Keratinocyte (primary cell): ENCODE results near the gene C11orf68. TPM values are rescaled to one million over a fixed set of nuclear protein-coding genes. Genes with fewer than 3 reads are reported as not detected.
"Not testable (repeated sequence)": the region's sequence is repeated elsewhere in the genome, so short reads cannot be mapped to it uniquely, and the experiment has no call there.

Source experiments
- DNase-seq: peaks from one replicate; pipeline ENCODE4 v3.0.0-alpha.2; 2011; ENCODE audit warnings: low read depth, missing footprints, low spot score
- FAIRE-seq: peaks from 2 replicates; lab custom pipeline; 2011; peaks lifted over from hg19 to GRCh38; lab: Jason Lieb, UNC
- H2AFZ ChIP-seq: 2 replicates; pipeline ENCODE4 v1.6.0; 2012; ENCODE audit warnings: low read length, control low read depth, inconsistent platforms; ENCODE audit not compliant: control insufficient read depth
- H3K27ac ChIP-seq: 2 replicates; pipeline ENCODE4 v1.5.1; 2011; ENCODE audit warnings: low read length; ENCODE audit not compliant: control insufficient read depth, insufficient read depth
- H3K27me3 ChIP-seq: 3 replicates; pipeline ENCODE4 v1.6.0; 2011; ENCODE audit warnings: low read length; ENCODE audit not compliant: control insufficient read depth, insufficient read depth; ENCODE audit errors: extremely low read depth
- H3K36me3 ChIP-seq, 2 experiments: 2 replicates in 1 of 2; 3 replicates in 1 of 2; pipeline ENCODE4 v1.5.1; 2011; ENCODE audit warnings: low read length in 2 of 2, mild to moderate bottlenecking in 1 of 2; ENCODE audit not compliant: control insufficient read depth in 2 of 2, insufficient read depth in 2 of 2; ENCODE audit errors: extremely low read depth in 1 of 2
- H3K4me1 ChIP-seq: 3 replicates; pipeline ENCODE4 v1.5.1; 2011; ENCODE audit warnings: low read length; ENCODE audit not compliant: control insufficient read depth, insufficient read depth; ENCODE audit errors: extremely low read depth
- H3K4me2 ChIP-seq: 3 replicates; pipeline ENCODE4 v1.6.0; 2011; ENCODE audit warnings: low read depth, low read length; ENCODE audit not compliant: control insufficient read depth, insufficient read depth; ENCODE audit errors: extremely low read depth
- H3K4me3 ChIP-seq, 3 experiments: fragments of 200-600 bp in 1 of 3; sonication (generic) in 1 of 3; 2 replicates in 2 of 3; 3 replicates in 1 of 3; pipeline ENCODE4 v1.5.1; 2011 to 2016; ENCODE audit warnings: low read length in 3 of 3, mild to moderate bottlenecking in 3 of 3, control low read depth in 2 of 3, inconsistent platforms in 1 of 3, low read depth in 1 of 3, mixed read lengths in 1 of 3, mixed run types in 1 of 3, moderate library complexity in 1 of 3; ENCODE audit not compliant: control insufficient read depth in 2 of 3, insufficient read depth in 2 of 3; ENCODE audit errors: extremely low read depth in 1 of 3
- H3K79me2 ChIP-seq: 2 replicates; pipeline ENCODE4 v1.6.0; 2012; ENCODE audit warnings: low read length; ENCODE audit not compliant: control insufficient read depth, insufficient read depth
- H3K9ac ChIP-seq: 3 replicates; pipeline ENCODE4 v1.6.0; 2011; ENCODE audit warnings: low read length; ENCODE audit not compliant: control insufficient read depth, insufficient read depth; ENCODE audit errors: extremely low read depth
- H3K9me1 ChIP-seq: 3 replicates; pipeline ENCODE4 v1.6.0; 2011; ENCODE audit warnings: low read length; ENCODE audit not compliant: control insufficient read depth, insufficient read depth; ENCODE audit errors: extremely low read depth
- H3K9me3 ChIP-seq: 2 replicates; pipeline ENCODE4 v1.5.1; 2012; ENCODE audit warnings: low read depth, low read length; ENCODE audit not compliant: control insufficient read depth
- H4K20me1 ChIP-seq: 3 replicates; pipeline ENCODE4 v1.6.0; 2011; ENCODE audit warnings: low read length; ENCODE audit not compliant: control insufficient read depth, insufficient read depth; ENCODE audit errors: extremely low read depth
- EZH2 ChIP-seq: IDR thresholded peaks from one replicate; pipeline ENCODE4 v1.6.1; 2012; ENCODE audit warnings: inconsistent platforms, mild to moderate bottlenecking, low read length, moderate library complexity
- dilution Hi-C: fragments of 300-500 bp; cut with MboI; formaldehyde crosslinking; loops from one replicate; pipeline ENCODE4 v1.7.0; 2020; ENCODE audit warnings: low sequenced_read_pairs; ENCODE audit not compliant: extremely low pct_ligation_motif_present
- polyA plus RNA-seq, 5 experiments: library from polyadenylated mRNA; depleted of rRNA in 3 of 5; stranded (reverse) in 3 of 5; stranded (forward) in 1 of 5; unstranded in 1 of 5; fragments of >200 nt; gene quantifications; 1 replicate in 1 of 5; 2 replicates in 3 of 5; 3 replicates in 1 of 5; pipeline versions ENCODE4 v1.2.1 to v1.2.3, GENCODE V29; 2011 to 2012; ENCODE audit warnings: missing spikeins in 2 of 5, low read depth in 1 of 5, low replicate concordance in 1 of 5
- TF ChIP-seq, protein P1 (sequence below), 3 experiments: IDR thresholded peaks in 1 of 3; conservative IDR thresholded peaks in 1 of 3; optimal IDR thresholded peaks in 1 of 3; 2 replicates in 2 of 3; 3 replicates in 1 of 3; pipeline versions ENCODE3 to v1.5.1; 2011; ENCODE audit warnings: low read length in 3 of 3, mild to moderate bottlenecking in 3 of 3, moderate library complexity in 2 of 3, control low read depth in 1 of 3, inconsistent platforms in 1 of 3; ENCODE audit not compliant: insufficient read depth in 2 of 3; ENCODE audit errors: extremely low read depth in 1 of 3

The C11orf68 gene
- polyA plus RNA-seq, 1 donor (not counting 4 experiments of a cell fraction or from before 2014, with no cell fraction given), result 18.4 TPM

- H3K9me1 ChIP-seq, result peaks cover 2% of the 10 kb centered on the region
- DNase-seq (no peak), FAIRE-seq (no peak)
- H2AFZ ChIP-seq, result no peak overlapping the region
- no peaks in the 10 kb centered on the region for H3K9me3 ChIP-seq
- H3K9ac ChIP-seq, result peak overlapping the region; percentile 3
- peaks cover 68% of the 10 kb centered on the region for H3K4me1 ChIP-seq
- H4K20me1 ChIP-seq, result peaks cover 48% of the 10 kb centered on the region
- H3K36me3 ChIP-seq, result peaks cover 24 to 58% of the 10 kb centered on the region in 2 experiments
- peaks cover 59% of the 10 kb centered on the region for H3K79me2 ChIP-seq
- H3K27ac ChIP-seq, result no peak overlapping the region
- H3K27me3 ChIP-seq, result no peaks in the 10 kb centered on the region
- H3K4me3 ChIP-seq, result no peak overlapping the region
- H3K4me2 ChIP-seq, result peak overlapping the region; percentile 6
- no peak for TF ChIP-seq EZH2
- TF ChIP-seq, protein P1, sequence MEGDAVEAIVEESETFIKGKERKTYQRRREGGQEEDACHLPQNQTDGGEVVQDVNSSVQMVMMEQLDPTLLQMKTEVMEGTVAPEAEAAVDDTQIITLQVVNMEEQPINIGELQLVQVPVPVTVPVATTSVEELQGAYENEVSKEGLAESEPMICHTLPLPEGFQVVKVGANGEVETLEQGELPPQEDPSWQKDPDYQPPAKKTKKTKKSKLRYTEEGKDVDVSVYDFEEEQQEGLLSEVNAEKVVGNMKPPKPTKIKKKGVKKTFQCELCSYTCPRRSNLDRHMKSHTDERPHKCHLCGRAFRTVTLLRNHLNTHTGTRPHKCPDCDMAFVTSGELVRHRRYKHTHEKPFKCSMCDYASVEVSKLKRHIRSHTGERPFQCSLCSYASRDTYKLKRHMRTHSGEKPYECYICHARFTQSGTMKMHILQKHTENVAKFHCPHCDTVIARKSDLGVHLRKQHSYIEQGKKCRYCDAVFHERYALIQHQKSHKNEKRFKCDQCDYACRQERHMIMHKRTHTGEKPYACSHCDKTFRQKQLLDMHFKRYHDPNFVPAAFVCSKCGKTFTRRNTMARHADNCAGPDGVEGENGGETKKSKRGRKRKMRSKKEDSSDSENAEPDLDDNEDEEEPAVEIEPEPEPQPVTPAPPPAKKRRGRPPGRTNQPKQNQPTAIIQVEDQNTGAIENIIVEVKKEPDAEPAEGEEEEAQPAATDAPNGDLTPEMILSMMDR (optimal IDR thresholded peaks at IDR 0.05 in 1 of 3, IDR thresholded peaks at IDR 0.05 in 1 of 3, conservative IDR thresholded peaks at IDR 0.05 in 1 of 3; ENCODE audit: extremely low read depth in 1 of 3, insufficient read depth in 2 of 3, low read length in 3 of 3), result no peak
- dilution Hi-C loops, result no loop called here
Observed at GRCh38 chr11:65894034-65894591, 24.7 kb downstream of the C11orf68 start.

GRCh38 chr11:65892661-65893317, 26.1 kb downstream of the C11orf68 start:
- Histone ChIP-seq H3K27ac (no peak overlapping the region), H3K9me3 (no peaks in the 10 kb centered on the region), H3K9ac (peak overlapping the region; percentile 6), H2AFZ (no peak overlapping the region), H3K36me3 (peaks cover 22 to 47% of the 10 kb centered on the region in 2 experiments), H3K27me3 (no peaks in the 10 kb centered on the region), H3K4me1 (peaks cover 63% of the 10 kb centered on the region), H3K9me1 (peaks cover 2% of the 10 kb centered on the region), H3K4me3 (peak overlapping the region in 2 of 3 experiments; percentile 43 to 55), H3K4me2 (peak overlapping the region; percentile 74), H4K20me1 (peaks cover 48% of the 10 kb centered on the region), H3K79me2 (peaks cover 47% of the 10 kb centered on the region)
- TF ChIP-seq, protein P1 (optimal IDR thresholded peaks at IDR 0.05 in 1 of 3, IDR thresholded peaks at IDR 0.05 in 1 of 3, conservative IDR thresholded peaks at IDR 0.05 in 1 of 3; ENCODE audit: extremely low read depth in 1 of 3, insufficient read depth in 2 of 3, low read length in 3 of 3), result no peak
- TF ChIP-seq EZH2, result no peak
- no peak for DNase-seq
- FAIRE-seq, result no peak
- dilution Hi-C loops, result no loop called here

DNA sequence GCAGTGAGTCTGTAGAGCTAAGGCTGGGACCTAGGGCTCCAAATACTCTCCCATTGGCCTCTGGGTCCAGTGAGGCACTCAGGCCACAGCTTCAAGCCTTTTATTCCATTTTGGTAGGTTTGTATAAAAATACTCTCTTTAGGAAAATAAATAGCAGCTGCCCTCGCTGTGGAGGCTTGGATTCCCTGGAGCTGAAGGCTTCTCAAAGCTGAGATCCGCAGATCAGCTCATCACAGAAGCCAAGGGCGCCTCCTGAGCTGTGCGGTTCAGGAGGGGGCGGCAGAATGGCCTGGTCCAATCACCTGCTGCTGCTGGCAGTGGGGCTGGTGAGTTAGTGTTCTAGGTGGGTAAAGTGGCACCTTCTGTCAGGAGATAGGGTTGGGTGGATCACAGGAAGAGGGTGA, 26.7 kb downstream of the C11orf68 start:
- peak overlapping the region; percentile 42 to 63 (median 55) for H3K4me3 ChIP-seq
- H3K79me2 ChIP-seq, result peaks cover 46% of the 10 kb centered on the region
- H2AFZ ChIP-seq, H3K9me1 ChIP-seq, DNase-seq, FAIRE-seq, dilution Hi-C loops, H3K9me3 ChIP-seq, H3K27me3 ChIP-seq: not testable (repeated sequence)
- peaks cover 63% of the 10 kb centered on the region for H3K4me1 ChIP-seq
- peak overlapping the region; percentile 74 for H3K4me2 ChIP-seq
- peak overlapping the region; percentile 56 for H3K27ac ChIP-seq
- H3K9ac ChIP-seq, result peak overlapping the region; percentile 75
- peaks cover 20 to 43% of the 10 kb centered on the region in 2 experiments for H3K36me3 ChIP-seq
- H4K20me1 ChIP-seq, result peaks cover 44% of the 10 kb centered on the region
